Measurements from ENCODE around the gene ARHGAP42.

ARHGAP42 gene

DNA sequence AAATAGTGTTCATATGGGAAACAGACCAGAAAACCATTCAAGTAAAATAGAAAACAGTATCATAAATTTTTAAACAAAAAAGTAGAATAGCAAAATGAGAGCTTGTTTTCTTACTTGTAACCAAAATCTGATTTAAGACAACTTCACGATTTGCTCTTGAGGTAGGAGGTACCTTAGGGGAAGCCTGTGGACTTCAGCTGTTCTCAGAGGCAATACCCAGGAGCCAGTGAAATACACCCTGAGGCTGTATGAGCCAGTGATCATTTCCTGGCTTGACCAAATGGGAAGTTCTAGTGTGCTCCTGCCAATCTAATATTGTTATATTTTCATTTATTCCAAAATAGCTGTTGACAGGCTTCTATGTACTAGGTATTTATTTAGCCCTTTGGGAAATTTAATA lies 104.8 kb downstream of the ARHGAP42 start:
- TF ChIP-seq CTCF (IDR thresholded peaks at IDR 0.05; ENCODE audit: extremely low read depth, insufficient read depth, missing control alignments): no peak
- DNase-seq (ENCODE audit: low spot score): no peak

GRCh38 chr11:100793525-100793924 lies 106.4 kb downstream of the ARHGAP42 start:
- in situ Hi-C loops (cut with MboI; ENCODE audit: low pct_unique_long_range_greater_than_20kb, low sequenced_read_pairs, unreplicated experiment): no loop called here
- no peak for DNase-seq (ENCODE audit: low spot score)
- no peak for TF ChIP-seq CTCF (IDR thresholded peaks at IDR 0.05; ENCODE audit: extremely low read depth, insufficient read depth, missing control alignments)

More for the DNA sequence above, 104.8 kb downstream of the ARHGAP42 start:
- in situ Hi-C loops (cut with MboI; ENCODE audit: low pct_unique_long_range_greater_than_20kb, low sequenced_read_pairs, unreplicated experiment): no loop called here

DNA sequence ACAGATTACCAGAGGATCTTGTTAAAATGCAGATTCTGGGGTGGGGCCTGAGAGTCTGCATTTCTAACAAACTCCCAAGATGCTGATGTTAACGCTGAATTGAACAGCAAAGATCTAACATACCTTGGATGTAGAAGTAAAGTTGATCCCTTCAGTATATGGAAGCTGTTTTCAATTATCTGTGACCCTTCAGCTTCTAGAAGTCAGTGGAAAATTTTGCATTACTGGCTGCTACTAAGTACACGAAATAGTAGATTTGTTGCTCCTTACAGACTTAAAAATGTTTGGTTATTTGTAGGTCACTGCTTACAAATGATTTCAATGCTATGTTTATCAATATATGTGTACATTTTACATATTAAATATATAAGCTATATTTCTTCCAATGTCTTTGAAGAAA lies 107.4 kb downstream of the ARHGAP42 start:
- no peak for DNase-seq (ENCODE audit: low spot score)
- in situ Hi-C loops (cut with MboI; ENCODE audit: low pct_unique_long_range_greater_than_20kb, low sequenced_read_pairs, unreplicated experiment): no loop called here
- TF ChIP-seq CTCF (IDR thresholded peaks at IDR 0.05; ENCODE audit: extremely low read depth, insufficient read depth, missing control alignments): no peak

- TF ChIP-seq CTCF (IDR thresholded peaks at IDR 0.05; ENCODE audit: extremely low read depth, insufficient read depth, missing control alignments): no peak
- DNase-seq (ENCODE audit: low spot score): no peak
- in situ Hi-C loops (cut with MboI; ENCODE audit: low pct_unique_long_range_greater_than_20kb, low sequenced_read_pairs, unreplicated experiment): no loop called here
Measured at GRCh38 chr11:100799445-100799844, 112.4 kb downstream of the ARHGAP42 start.

- in situ Hi-C loops (cut with MboI; ENCODE audit: low pct_unique_long_range_greater_than_20kb, low sequenced_read_pairs, unreplicated experiment): no loop called here
- TF ChIP-seq CTCF (IDR thresholded peaks at IDR 0.05; ENCODE audit: extremely low read depth, insufficient read depth, missing control alignments): no peak
- no peak for DNase-seq (ENCODE audit: low spot score)
Measured at GRCh38 chr11:100800202-100800601, 113.1 kb downstream of the ARHGAP42 start.

DNA sequence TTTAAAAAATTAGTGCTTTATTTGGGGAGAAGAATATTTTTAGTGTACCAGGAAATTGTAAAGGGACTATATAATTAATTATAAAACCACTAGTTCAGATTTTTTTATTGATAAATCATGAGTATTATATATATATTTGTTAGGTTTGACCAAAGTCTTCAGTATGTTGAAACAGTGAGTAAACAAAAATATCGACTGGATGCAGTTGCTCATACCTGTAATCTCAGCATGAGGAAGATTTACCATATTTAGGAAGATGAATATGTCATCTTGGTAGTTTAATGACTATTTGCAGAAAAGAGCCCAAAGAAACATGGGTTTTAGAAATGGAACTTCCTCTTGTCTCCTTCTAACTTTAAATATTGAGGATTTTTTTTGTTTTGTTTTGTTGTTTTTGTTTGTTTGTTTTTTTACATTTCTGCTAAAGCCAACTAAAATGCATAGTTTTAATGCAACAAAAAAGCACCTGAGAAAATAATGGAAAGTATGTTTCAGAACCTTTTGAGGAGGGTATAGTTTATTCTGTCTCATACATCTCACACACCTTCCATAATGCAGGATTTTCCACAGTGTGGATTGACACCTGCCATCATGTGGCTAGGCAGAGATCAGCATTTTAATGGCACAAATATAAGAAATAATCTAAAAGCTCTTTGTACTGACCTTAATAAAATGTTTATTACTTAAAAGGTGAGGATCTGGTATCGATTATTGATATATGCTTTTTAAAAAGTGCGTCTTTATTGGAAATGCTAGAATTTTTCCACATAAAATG lies 114.3 kb downstream of the ARHGAP42 start:
- no peak for TF ChIP-seq CTCF (IDR thresholded peaks at IDR 0.05; ENCODE audit: extremely low read depth, insufficient read depth, missing control alignments)
- in situ Hi-C loops (cut with MboI; ENCODE audit: low pct_unique_long_range_greater_than_20kb, low sequenced_read_pairs, unreplicated experiment): no loop called here
- DNase-seq (ENCODE audit: low spot score): no peak
